Dermis lymphatic vessel endothelial cell (primary cell): ENCODE measurements around the gene EXOC7. TPM values are rescaled to one million over a fixed set of nuclear protein-coding genes. Genes with fewer than 3 reads are reported as not detected.

Experiments used
- total RNA-seq: library from RNA; depleted of rRNA; stranded (reverse); fragments of >200 nt; gene quantifications from 2 replicates; pipeline ENCODE4 v1.2.1, GENCODE V29; 2014

The EXOC7 gene, protein sequence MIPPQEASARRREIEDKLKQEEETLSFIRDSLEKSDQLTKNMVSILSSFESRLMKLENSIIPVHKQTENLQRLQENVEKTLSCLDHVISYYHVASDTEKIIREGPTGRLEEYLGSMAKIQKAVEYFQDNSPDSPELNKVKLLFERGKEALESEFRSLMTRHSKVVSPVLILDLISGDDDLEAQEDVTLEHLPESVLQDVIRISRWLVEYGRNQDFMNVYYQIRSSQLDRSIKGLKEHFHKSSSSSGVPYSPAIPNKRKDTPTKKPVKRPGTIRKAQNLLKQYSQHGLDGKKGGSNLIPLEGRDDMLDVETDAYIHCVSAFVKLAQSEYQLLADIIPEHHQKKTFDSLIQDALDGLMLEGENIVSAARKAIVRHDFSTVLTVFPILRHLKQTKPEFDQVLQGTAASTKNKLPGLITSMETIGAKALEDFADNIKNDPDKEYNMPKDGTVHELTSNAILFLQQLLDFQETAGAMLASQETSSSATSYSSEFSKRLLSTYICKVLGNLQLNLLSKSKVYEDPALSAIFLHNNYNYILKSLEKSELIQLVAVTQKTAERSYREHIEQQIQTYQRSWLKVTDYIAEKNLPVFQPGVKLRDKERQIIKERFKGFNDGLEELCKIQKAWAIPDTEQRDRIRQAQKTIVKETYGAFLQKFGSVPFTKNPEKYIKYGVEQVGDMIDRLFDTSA
- total RNA-seq, result 79.0 and 79.8 TPM in 2 replicates

GRCh38 chr17:76103274-76104139 lies at the start of gene EXOC7:
EXOC7 (minus strand) TSS chr17:76103787; CDS start chr17:76103692, 95 bp downstream.

DNA sequence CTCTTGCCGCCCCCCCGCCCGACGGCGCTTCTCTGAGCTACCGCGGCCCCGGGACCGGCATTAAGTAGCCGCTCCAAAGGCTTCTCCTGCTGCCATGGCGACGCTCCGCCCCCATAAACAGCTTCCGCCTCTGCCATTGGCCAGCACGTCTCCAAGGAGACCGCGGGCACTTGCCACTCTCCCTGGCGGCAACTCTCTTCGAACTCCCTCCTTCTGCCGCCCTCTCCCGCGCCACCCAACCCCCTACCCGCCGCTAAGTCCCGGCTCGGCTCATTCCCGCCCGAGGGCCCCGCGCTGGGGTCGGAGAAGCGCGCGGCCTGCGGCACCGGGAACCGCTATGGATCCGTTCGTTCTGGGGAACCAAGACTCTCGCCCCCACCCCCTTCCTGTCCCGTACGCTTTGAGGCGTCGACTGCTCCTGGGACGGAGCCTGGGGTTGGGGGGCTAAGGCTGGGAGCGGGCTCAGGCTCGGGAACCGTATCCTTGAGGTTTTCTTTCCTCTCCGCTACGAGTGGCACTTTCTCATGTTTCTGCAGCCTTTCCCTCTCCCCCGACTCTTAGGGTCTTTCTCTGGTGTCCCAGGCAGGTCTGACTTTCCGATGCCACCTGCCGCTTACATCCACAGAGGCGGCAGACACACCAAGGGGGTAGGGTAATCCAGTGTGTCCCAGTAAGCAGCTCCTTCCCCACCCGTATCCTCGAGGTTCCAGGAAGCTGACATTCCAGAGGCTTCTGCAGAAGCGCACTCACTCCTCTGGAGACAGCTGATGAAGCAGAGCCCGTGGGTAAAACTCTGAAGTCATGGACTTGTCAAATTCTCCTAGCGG lies 37.8 kb upstream of the EXOC7 start, which contains the start of gene FOXJ1:
TSS of gene FOXJ1 (minus strand) at position 34 of the 827 bp plus-strand sequence. CDS start 850 bp downstream, outside the sequence.

GRCh38 chr17:76078860-76079534 lies 24.6 kb downstream of the EXOC7 start, which contains the start of gene ZACN:
ZACN (plus strand) TSS chr17:76079182; CDS start chr17:76079265, 83 bp downstream.

GRCh38 chr17:76074390-76075363 lies 28.9 kb downstream of the EXOC7 start, which contains the start of gene GALR2:
GALR2 (plus strand) TSS chr17:76074781; CDS start chr17:76074884, 103 bp downstream.

DNA sequence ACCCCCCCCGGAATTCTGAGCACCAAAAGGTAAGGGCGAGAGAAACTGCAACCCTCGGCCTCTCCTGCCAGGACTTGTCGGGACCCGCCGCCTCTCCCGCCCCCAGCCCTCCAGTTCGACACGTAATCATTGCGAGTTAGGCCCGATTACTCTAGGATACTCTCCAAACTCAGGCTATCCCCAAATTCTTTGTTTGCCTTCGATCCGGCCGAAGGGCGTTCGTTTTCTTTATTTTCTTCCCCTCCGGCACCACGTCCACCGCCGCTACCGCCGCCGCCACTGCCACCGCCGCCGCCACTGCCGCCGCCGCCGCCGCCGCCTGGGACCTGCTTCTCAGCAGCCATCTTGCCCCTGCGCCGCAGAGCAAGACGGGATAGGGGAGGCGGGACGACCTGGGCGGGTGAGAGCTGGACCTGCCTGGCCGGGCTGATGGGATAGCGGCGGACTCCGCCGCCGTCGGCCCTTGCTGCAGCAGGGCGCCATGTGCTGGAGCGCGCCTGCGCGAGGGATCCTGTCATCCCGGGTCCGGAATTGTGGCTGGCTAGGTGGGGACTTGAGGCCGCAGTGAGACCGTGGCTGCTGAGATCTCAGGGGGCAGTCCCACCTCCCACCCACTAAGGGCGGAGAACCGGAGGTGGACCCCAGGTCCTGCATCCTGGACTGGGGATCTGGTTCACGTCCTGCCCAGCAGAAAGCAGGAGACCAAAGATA lies 31.3 kb downstream of the EXOC7 start, which contains the start of gene SRP68:
TSS of gene SRP68 (minus strand) at position 370 of the 711 bp plus-strand sequence. CDS start at position 344, 26 bp downstream.

Other genes with a start within 250 kb of the EXOC7 start
- gene WBP2, start 248.5 kb downstream of the EXOC7 start, total RNA-seq, result 23.1 and 37.1 TPM in 2 replicates
- 37.6 and 61.4 TPM in 2 replicates for gene TRIM47, start 225.2 kb downstream of the EXOC7 start, total RNA-seq
- 19.3 and 24.2 TPM in 2 replicates for gene TRIM65, start 206.8 kb downstream of the EXOC7 start, total RNA-seq
- gene MRPL38, start 198.9 kb downstream of the EXOC7 start, total RNA-seq, result 26.8 and 28.9 TPM in 2 replicates
- gene FBF1, start 162.7 kb downstream of the EXOC7 start, total RNA-seq, result 2.6 and 2.9 TPM in 2 replicates
- gene ACOX1, start 124.6 kb downstream of the EXOC7 start, total RNA-seq, result 43.6 and 43.8 TPM in 2 replicates
- gene TEN1, start 124.5 kb downstream of the EXOC7 start, total RNA-seq, result 26.5 and 30.8 TPM in 2 replicates
- gene CDK3, start 102.9 kb downstream of the EXOC7 start, total RNA-seq, result 0.65 and 0.95 TPM in 2 replicates
- gene EVPL, start 76.5 kb downstream of the EXOC7 start, total RNA-seq, result not detected in 2 replicates
- 27.1 and 27.3 TPM in 2 replicates for gene SRP68, start 31.3 kb downstream of the EXOC7 start, total RNA-seq
- gene GALR2, start 29.0 kb downstream of the EXOC7 start, total RNA-seq, result 0.09 and 0.11 TPM in 2 replicates
- gene ZACN, start 24.6 kb downstream of the EXOC7 start, total RNA-seq, result not detected in 2 replicates
- gene FOXJ1, start 37.5 kb upstream of the EXOC7 start, total RNA-seq, result under 0.01 TPM in 1 of 2 replicates, not detected in the other
- gene RNF157, start 136.7 kb upstream of the EXOC7 start, total RNA-seq, result 0.34 and 0.43 TPM in 2 replicates
- gene UBALD2, start 161.6 kb upstream of the EXOC7 start, total RNA-seq, result 6.4 and 7.9 TPM in 2 replicates
- 8.7 and 11.9 TPM in 2 replicates for gene QRICH2, start 204.5 kb upstream of the EXOC7 start, total RNA-seq